HG03520 (cell line): ENCODE results near the gene PLXNA4.

Experiments used
- ATAC-seq: cut with Tn5 transposase; IDR thresholded peaks from one replicate; pipeline ENCODE4 v1.9.1; 2021; ENCODE audit warnings: mild to moderate bottlenecking, moderate library complexity; ENCODE audit not compliant: unreplicated experiment

PLXNA4 gene

GRCh38 chr7:132536654-132537395 lies 39.4 kb downstream of the PLXNA4 start:
- ATAC-seq: no peak

- ATAC-seq: no peak
Observed at GRCh38 chr7:132533916-132534315, 42.4 kb downstream of the PLXNA4 start.

GRCh38 chr7:132532281-132532680 lies 44.0 kb downstream of the PLXNA4 start:
- ATAC-seq: no peak

DNA sequence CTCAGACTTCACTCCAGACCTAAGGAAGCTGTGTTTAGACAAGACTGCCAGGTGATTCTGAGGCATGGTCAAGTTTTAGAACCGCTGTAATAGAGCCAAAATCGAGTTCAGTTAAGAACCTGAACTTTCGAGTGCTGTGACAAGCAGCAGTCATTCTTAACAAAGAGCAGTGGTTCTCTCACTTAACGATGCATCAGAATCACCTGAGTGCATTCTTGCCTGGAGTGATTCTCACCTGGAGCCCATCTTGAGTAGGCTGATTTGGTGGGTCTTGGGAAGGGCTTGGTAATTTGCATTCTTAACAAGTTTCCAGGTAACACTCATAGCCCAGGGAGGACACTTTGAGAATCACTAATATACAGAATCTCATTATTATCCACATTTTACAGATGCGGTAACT lies 44.7 kb downstream of the PLXNA4 start:
- ATAC-seq: no peak

- no peak for ATAC-seq
Observed at GRCh38 chr7:132528695-132529094, 47.6 kb downstream of the PLXNA4 start.

GRCh38 chr7:132527467-132528410 lies 48.5 kb downstream of the PLXNA4 start:
- ATAC-seq: no peak

DNA sequence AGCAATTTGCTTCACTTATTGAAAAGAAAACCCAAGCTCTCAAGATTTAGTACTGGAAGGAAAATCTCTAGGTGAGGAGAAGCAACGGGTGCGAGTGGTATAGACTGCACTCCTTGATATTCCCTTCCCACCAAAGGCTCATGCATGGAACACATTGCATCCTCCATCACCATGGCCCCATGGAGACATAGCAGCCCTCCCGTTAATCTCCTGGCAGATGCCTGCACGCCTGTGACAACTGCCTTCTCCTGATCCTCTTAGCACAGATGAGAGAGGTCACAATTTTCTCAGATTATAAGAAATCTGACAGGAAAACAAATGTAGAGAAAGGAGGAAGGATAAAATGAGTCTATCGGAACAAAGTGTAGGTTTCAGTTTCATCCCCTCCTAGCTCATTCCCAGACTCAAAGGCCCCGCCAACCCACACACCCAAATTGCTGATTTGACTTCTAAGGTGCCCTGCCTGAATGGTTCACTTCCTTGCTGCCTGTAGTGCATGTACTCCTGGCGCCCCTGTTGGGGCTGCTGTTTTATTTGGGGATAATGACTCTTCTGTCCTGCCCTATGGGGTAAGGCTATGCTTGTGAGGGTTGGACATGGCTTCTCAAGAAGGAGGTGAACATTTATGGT lies 50.0 kb downstream of the PLXNA4 start:
- ATAC-seq: no peak

GRCh38 chr7:132521423-132521822 lies 54.8 kb downstream of the PLXNA4 start:
- ATAC-seq: no peak

DNA sequence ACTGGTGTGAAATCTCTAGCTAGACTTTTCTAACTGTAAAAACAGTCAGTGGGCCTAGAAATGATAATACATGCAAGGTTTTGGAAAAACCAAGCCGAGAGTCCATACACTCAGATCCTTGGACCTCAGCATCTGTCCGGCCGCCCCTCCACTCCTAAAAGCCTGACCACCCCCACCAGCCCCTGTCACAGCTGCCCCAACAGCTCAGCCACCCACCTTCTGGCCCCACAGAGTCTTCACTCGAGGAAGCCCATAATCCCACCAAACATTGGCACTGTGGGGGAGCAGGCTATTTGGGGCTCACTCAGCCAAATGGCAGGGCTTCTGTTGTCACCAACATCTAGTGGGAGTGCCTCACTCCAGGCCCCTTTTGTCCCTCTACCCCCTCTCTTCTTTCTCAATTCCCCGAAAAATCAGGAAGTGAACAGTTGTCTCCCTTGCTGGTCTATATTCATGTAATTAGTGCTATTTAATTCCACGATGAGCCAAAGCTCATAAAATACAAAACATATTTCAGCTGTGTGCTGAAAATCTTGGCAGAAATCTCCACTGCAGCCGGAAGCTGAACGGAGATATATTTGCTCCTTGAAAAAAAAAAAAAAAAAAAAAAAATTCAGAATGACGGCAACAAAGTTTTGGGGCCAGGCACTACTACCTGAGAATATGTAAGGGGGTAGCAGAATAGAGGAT lies 55.5 kb downstream of the PLXNA4 start:
- ATAC-seq: no peak

GRCh38 chr7:132519936-132520335 lies 56.3 kb downstream of the PLXNA4 start:
- no peak for ATAC-seq

DNA sequence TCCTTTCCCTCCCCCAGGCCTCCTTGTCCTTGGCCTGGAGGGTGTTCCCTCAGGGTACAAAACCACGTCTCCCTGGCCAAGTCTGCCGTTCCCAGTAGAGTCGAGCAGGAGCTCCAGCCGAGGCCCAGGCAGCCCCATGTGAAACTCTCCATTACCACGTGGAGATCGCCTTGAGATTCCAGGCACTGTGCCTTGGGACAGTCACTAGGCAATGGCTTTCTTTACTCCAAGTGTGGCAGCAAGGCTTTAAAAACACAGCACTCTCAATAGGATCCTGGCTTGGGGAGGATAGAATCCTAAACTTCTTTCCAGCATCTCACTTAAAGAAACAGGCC lies 57.5 kb downstream of the PLXNA4 start:
- ATAC-seq: no peak

DNA sequence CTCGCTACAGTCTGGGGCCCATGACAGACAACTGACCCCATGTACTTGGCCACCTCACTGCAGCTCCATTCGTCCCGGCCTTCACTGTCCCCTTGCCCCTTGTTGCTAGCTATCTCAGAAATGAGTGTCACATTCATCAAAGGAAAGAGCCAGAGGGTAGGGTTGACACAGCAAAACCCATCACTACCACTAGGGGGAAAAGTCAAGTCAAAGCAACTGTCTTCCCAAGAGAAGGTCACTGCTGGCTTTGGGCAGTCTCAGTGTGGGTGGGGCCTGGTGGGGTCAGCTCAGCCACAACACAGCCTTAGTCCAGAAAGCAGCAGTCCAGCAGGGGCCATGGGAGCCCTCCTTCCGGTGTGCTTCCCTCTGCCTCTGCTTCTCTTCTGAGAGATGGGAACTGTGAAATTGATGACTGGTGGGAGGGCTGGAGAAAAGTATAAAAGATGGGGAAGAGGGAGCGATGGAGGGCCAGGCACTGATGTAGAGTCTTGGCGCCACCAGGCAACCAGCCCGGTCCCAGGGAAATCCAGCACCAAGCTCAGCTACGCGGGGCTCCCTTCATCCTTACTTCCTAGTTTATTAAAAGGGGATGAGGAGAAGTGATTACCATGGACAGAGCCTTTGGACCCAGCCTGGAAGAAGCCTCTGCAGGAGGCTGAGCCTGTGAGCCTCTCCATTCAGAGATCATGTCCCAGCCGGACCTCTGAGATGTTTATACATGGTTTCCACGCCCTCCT lies 58.0 kb downstream of the PLXNA4 start:
- no peak for ATAC-seq

DNA sequence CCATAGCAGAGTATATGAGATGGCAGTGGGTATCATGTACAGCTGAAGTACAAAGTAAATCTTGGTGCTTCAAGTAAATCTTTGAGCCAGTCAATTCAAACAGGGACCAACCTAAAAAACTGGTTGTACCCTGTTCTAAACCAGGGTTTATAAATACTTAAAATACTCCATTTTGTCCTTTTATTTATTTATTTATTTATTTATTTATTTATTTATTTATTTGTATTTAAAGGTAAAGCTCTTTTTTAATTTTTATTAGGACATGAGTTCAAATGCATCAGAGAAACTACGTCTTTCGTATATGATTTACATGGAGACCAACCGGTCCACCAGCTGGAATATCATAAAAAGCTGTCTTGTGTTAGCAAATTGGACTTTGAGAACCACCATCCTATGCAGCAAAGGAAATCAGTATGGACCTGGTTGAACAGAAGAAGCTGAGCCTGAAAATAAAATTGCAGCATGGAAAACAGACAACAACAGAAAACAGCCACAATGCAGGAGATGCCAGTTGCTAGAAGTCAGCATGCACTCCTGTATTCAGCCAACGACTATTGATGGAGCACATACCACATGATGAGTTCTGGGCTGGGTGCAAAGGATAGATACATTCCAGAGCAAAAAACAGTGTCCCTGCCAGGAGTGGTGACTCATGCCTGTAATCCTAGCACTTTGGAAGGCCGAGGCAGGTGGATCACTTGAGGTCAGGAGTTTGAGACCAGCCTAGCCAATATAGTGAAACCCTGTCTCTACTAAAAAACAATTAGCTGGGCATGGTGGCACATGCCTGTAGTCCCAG lies 60.0 kb downstream of the PLXNA4 start:
- no peak for ATAC-seq

DNA sequence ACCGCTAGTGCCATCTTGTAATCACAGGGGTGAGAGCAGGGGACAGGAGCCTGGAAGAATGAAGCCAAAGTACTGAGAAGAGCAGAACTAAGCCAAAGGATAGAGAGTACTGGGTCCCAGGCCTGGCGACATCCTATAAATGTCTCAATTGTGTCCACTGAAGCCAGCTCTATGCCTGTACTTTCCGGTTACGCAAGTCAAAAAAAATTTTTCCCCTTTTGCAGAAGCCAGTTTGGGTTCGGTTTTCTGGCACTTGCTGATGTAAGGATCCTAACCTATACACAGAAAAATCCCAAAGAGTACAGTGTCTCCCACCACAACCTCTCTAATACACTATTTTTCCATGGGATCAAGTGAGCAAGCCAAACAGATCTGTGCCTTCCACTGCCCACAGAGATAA lies 61.1 kb downstream of the PLXNA4 start:
- ATAC-seq: no peak

DNA sequence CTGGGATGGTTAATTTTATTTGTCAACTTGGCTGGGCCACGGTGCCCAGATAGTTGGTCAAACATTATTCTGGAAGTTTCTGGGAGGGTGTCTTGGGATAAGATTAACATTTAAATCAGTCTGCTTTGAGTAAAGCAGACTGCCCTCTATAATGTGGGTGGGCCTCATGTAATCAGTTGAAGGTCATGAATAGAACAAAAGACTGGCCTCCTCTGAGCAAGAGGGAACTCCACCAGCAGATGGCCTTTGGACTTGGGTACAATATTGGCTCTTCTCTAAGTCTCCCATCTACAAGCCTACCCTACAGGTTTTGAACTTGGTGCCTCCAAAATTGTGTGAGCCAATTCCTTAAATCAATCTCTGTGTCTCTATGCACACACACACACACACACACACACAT lies 61.8 kb downstream of the PLXNA4 start:
- no peak for ATAC-seq

- no peak for ATAC-seq
Observed at GRCh38 chr7:132511921-132512320, 64.3 kb downstream of the PLXNA4 start.

- no peak for ATAC-seq
Observed at GRCh38 chr7:132511387-132511786, 64.9 kb downstream of the PLXNA4 start.

DNA sequence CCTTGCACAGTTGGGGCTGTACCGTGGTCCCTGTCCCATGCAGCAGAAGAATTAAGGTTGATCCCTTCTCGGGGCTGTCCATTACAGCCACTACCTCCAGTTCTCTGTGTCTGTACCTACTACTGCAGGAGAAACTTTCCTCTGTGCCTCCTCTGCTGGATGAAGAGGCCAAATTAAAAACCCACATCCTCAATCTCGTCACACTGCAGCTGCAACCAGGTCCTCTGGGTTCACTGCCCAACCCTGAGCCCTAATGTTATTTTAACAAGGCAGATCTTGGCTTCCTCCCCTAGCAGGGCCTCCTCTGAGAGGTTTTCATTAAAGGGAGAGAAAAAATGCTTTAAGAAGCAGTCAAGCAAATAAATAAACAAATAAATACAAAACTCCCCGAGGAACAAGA lies 66.6 kb downstream of the PLXNA4 start:
- no peak for ATAC-seq

- no peak for ATAC-seq
Observed at GRCh38 chr7:132508724-132509353, 67.4 kb downstream of the PLXNA4 start.
